ENCODE data around the gene ANKRD7.
A peak's percentile ranks its signal among the peaks of the same experiment; 100 is the strongest.

Gene ANKRD7

GRCh38 chr7:118224521-118224920, at the start of gene ANKRD7:
Gene ANKRD7, plus strand, starts transcription at chr7:118224704. Its CDS starts 127 bp downstream, at chr7:118224831.
- no peak within 1 kb of the TSS for H3K4me3 ChIP-seq (ENCODE audit: low read length)
- TF ChIP-seq, protein P1, sequence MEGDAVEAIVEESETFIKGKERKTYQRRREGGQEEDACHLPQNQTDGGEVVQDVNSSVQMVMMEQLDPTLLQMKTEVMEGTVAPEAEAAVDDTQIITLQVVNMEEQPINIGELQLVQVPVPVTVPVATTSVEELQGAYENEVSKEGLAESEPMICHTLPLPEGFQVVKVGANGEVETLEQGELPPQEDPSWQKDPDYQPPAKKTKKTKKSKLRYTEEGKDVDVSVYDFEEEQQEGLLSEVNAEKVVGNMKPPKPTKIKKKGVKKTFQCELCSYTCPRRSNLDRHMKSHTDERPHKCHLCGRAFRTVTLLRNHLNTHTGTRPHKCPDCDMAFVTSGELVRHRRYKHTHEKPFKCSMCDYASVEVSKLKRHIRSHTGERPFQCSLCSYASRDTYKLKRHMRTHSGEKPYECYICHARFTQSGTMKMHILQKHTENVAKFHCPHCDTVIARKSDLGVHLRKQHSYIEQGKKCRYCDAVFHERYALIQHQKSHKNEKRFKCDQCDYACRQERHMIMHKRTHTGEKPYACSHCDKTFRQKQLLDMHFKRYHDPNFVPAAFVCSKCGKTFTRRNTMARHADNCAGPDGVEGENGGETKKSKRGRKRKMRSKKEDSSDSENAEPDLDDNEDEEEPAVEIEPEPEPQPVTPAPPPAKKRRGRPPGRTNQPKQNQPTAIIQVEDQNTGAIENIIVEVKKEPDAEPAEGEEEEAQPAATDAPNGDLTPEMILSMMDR (IDR thresholded peaks at IDR 0.05; ENCODE audit: insufficient read depth, low read depth, low read length, missing control alignments), result no peak
- DNase-seq (ENCODE audit: low read depth), result no peak

DNA sequence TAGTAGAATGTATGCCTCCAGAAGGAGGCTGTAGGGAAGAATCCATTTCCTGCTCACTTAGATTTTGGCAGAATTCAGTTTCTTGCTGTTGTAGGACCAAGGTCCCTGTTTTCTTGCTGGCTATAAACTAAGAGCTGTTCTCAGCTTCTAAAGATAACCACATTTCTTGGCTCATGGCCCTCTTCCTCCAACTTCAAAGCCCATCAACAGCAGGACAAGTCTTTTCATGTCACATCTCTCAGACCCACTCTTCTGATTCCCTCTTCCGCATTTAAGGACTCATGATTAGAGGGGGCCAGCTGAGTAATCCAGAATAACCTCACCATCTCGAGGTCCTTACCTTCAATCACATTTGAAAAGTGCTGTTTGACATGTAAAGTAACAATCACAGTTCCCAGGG, 48.8 kb upstream of the ANKRD7 start:
- DNase-seq (ENCODE audit: low read depth), result peak; percentile 33
- no peak overlapping the region for H3K4me3 ChIP-seq (ENCODE audit: low read length)
- TF ChIP-seq, protein P1 (IDR thresholded peaks at IDR 0.05; ENCODE audit: insufficient read depth, low read depth, low read length, missing control alignments), result no peak

DNA sequence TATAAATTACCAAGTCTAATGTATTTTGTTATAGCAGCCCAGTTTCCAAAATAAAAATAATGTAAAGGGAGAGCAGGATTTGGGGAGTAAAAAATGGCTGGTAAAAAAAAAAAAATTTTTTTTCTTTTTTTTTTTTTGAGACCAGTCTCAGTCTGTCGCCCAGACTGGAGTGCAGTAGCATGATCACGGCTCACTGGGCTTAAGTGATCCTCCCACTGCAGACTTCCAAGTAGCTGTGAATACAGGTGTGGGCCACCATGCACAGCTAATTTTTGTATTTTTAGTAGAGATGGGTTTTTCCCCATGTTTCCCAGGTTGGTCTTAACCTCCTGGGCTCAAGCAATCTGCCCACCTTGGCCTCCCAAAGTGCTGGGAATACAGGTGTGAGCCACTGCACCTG, 45.3 kb upstream of the ANKRD7 start:
- no peak overlapping the region for H3K4me3 ChIP-seq (ENCODE audit: low read length)
- TF ChIP-seq, protein P1 (IDR thresholded peaks at IDR 0.05; ENCODE audit: insufficient read depth, low read depth, low read length, missing control alignments), result no peak
- DNase-seq (ENCODE audit: low read depth), result no peak

DNA sequence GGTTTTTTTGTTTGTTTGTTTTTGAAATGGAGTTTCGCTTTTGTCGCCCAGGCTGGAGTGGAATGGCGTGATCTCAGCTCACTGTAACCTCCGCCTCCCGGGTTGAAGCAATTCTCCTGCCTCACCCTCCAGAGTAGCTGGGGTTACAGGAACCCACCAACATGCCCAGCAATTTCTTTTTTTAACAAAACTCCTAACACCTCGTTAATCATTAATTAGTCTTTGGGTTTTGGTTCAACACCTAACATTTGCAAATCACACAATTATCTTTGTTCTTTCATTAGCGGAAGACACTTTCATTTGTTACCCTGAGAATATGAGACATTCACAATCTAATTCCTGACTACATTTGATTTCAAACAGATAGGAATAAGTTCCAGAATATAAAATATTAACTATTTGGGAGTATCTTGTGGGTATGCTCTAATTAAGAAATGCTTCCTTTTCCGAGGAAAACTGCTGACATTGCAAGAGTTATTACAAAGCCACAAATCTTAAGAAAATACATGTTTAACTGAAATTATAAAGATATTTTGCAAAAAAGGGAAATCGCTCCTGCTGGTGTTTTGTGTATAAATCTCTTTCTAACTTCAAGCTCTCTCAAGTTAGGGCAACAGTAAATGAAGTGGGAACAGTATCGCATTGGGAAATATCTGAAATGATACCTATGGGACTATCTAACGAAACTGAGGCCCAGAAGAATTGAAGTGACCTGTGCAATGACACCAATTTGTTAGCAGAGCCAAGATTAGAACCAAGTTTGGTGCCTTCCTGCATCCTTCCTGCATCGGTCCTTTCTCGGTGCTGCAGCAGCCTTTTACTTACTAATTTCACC, 41.7 kb upstream of the ANKRD7 start:
- TF ChIP-seq, protein P1 (IDR thresholded peaks at IDR 0.05; ENCODE audit: insufficient read depth, low read depth, low read length, missing control alignments), result no peak
- DNase-seq (ENCODE audit: low read depth), result no peak
- peak overlapping the region; percentile 71 for H3K4me3 ChIP-seq (ENCODE audit: low read length)

GRCh38 chr7:118183428-118183785, 41.1 kb upstream of the ANKRD7 start:
- TF ChIP-seq, protein P1 (IDR thresholded peaks at IDR 0.05; ENCODE audit: insufficient read depth, low read depth, low read length, missing control alignments), result no peak
- DNase-seq (ENCODE audit: low read depth), result no peak
- H3K4me3 ChIP-seq (ENCODE audit: low read length), result peak overlapping the region; percentile 71

DNA sequence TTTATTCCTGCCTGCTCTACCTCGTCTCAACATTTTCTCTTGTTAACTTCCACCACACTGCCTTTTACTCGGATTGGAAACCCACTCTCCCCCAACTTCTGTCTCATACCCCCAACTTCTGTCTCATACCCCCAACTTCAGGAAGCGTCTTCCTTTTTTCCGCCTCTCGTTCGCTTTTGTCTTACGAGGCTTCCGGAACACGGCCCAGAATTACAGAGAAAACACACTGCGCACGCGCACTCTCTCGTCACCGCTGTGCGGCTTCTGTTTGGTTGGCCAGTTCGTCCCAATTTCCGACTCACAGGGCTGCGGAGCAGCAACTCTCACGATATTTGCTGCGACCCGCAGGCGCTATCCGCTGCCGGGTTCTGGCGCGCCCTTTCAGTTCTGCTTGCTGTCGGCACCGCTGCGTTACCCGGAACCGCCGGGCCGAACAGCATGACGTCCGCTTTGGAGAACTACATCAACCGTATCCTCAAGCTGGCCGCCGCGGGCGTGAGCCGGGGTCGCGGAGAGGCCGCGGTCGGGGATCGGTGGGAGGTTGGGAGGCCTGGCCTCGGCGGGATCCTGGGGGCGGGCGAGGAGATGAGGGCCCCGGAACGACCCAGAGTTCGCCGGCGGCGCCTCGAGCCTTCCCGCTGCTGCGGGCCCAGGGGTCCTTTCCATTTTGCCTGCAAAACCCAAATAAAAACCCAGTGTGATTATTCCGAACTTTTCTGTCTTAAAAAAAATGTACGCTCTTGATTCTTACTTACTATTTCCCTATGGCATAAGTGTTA, 40.5 kb upstream of the ANKRD7 start, which contains the start of gene LSM8:
TSS of gene LSM8 (plus strand) at position 379 of the 779 bp plus-strand sequence. CDS start at position 439, 60 bp downstream.
- peak; percentile 99 for DNase-seq (ENCODE audit: low read depth)
- H3K4me3 ChIP-seq (ENCODE audit: low read length), result peak within 1 kb of the TSS; percentile 71
- TF ChIP-seq, protein P1 (IDR thresholded peaks at IDR 0.05; ENCODE audit: insufficient read depth, low read depth, low read length, missing control alignments), result no peak

All from epithelial cell of esophagus (primary cell).